Activated CD8-positive, alpha-beta T cell treated with anti-CD3 and anti-CD28 coated beads, Interleukin-2, amount 10 ng/mL, durations not matched to agents 7 days and 5 days (primary cell): ENCODE data around the gene ZNF747. TPM values are rescaled to one million over a fixed set of nuclear protein-coding genes. Genes with fewer than 3 reads are reported as not detected.
A peak's percentile ranks its signal among the peaks of the same experiment; 100 is the strongest.
"Not testable (repeated sequence)": the region's sequence is repeated elsewhere in the genome, so short reads cannot be mapped to it uniquely, and the experiment has no call there.

Experiments used
- ATAC-seq: fragments of 150-1000 bp; cut with Tn5 transposase; one replicate; pipeline ENCODE4 v1.10.0; 2021; ENCODE audit warnings: moderate library complexity
- CTCF ChIA-PET: fragments of 350-600 bp; sonication (Branson Sonifier 250); formaldehyde crosslinking; loops from one replicate; lab custom pipeline; 2021; ENCODE audit warnings: antibody characterized with exemption; lab: Charles Lee
- POLR2A ChIA-PET: fragments of 350-600 bp; sonication (Branson Sonifier 250); formaldehyde crosslinking; loops from one replicate; lab custom pipeline; 2021; ENCODE audit warnings: antibody characterized with exemption; lab: Charles Lee
- DNase-seq: peaks from one replicate; pipeline ENCODE4 v3.0.0-alpha.2; 2020
- H3K27ac Mint-ChIP-seq: one replicate; pipeline ENCODE4 v1.8.0; 2021; ENCODE audit warnings: mild to moderate bottlenecking, mixed read lengths
- H3K27me3 Mint-ChIP-seq: one replicate; pipeline ENCODE4 v1.8.0; 2021; ENCODE audit warnings: low read depth, mixed read lengths
- H3K36me3 Mint-ChIP-seq: one replicate; pipeline ENCODE4 v1.8.0; 2021; ENCODE audit warnings: low read depth, mixed read lengths
- H3K4me1 Mint-ChIP-seq: one replicate; pipeline ENCODE4 v1.8.0; 2021; ENCODE audit warnings: low read depth, mixed read lengths
- H3K4me3 Mint-ChIP-seq: one replicate; pipeline ENCODE4 v1.8.0; 2021; ENCODE audit warnings: mild to moderate bottlenecking, mixed read lengths
- H3K9me3 Mint-ChIP-seq: one replicate; pipeline ENCODE4 v1.8.0; 2022; ENCODE audit warnings: mixed read lengths; ENCODE audit not compliant: insufficient read depth
- total RNA-seq, 2 experiments: library from RNA; stranded (reverse); gene quantifications; one replicate each; pipeline ENCODE4 v1.2.3, GENCODE V29; 2021

Gene ZNF747
- total RNA-seq, 2 experiments from 2014 or later: 8.9 to 10.8 TPM

DNA sequence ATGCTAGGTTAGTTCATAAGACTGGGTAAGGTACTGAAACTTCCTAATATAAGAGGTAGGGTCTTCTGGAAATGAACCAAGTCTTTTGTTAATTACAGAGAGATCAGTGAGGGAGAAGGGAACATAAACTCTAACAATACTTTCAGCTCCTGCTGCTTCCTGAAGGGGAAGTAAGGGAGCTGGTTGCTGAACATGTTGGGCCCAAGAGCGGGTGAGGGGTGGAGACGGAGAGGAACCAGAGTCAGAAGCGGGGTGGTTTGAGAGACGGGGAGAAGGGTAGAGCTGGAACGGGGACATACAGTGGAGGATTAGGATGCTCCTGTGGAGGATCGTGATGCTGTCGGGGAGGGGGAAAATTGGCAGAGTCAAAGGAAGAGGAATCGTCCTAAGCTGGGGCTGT, 11.5 kb upstream of the ZNF747 start:
- no peak for ATAC-seq
- no peaks in the 10 kb centered on the region for H3K9me3 Mint-ChIP-seq

DNA sequence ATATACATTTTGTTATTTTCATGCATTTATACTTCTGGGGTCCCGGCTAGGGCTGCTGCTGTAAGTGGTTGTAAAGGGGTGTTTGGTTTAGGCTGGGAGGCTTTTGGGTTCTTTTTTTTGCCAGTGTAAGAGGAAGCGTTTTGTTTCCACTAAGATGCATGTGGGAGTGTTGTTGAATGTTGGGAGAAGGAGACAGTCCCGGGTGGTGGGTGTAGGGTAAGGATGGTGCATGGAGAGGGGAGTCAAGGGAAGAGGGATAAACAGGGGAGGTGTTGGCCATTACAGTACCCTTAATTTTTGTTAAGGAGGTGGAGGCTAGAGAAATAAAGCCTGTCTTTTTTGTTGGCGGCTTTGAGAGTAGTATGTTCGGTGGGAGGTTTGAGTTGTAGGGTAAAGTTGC, 8.4 kb upstream of the ZNF747 start:
- H3K27me3 Mint-ChIP-seq: no peaks in the 10 kb centered on the region
- H3K36me3 Mint-ChIP-seq: no peaks in the 10 kb centered on the region
- no peaks in the 10 kb centered on the region for H3K9me3 Mint-ChIP-seq
- CTCF ChIA-PET: interaction anchor here (1.1 to 1.2 kb wide), 2 partner anchors 8 to 15 kb away, joined by 4 to 7 read pairs; partner anchors contain the start of genes ZNF747 and ZNF764
- H3K27ac Mint-ChIP-seq: no peak overlapping the region
- H3K4me1 Mint-ChIP-seq: peaks cover 3% of the 10 kb centered on the region
- H3K4me3 Mint-ChIP-seq: no peak overlapping the region
- POLR2A ChIA-PET: interaction anchor here (1.4 to 1.9 kb wide), 2 partner anchors 9 to 15 kb away, joined by 4 to 5 read pairs; partner anchors contain the start of gene ZNF747
- ATAC-seq: no peak
- no peak for DNase-seq

More for the DNA sequence above, 11.5 kb upstream of the ZNF747 start:
- CTCF ChIA-PET: interaction anchor here (1.9 kb wide), 1 partner anchor 11 kb away, joined by 5 read pairs; no protein-coding TSS in a partner anchor
- POLR2A ChIA-PET: interaction anchor here (0.9 to 1.0 kb wide), 3 partner anchors 10 to 23 kb away, joined by 3 read pairs; partner anchors contain the start of gene ZNF747
- no peaks in the 10 kb centered on the region for H3K27me3 Mint-ChIP-seq
- peaks cover 12% of the 10 kb centered on the region for H3K4me1 Mint-ChIP-seq
- H3K36me3 Mint-ChIP-seq: no peaks in the 10 kb centered on the region
- no peak overlapping the region for H3K27ac Mint-ChIP-seq
- no peak overlapping the region for H3K4me3 Mint-ChIP-seq
- no peak for DNase-seq

- no peaks in the 10 kb centered on the region for H3K9me3 Mint-ChIP-seq
- H3K27ac Mint-ChIP-seq: no peak overlapping the region
- POLR2A ChIA-PET: interaction anchor here (1.1 kb wide), 1 partner anchor 30 kb away, joined by 5 read pairs; the partner anchor contains the start of gene ZNF688
- peaks cover 12% of the 10 kb centered on the region for H3K36me3 Mint-ChIP-seq
- DNase-seq: no peak
- no peaks in the 10 kb centered on the region for H3K27me3 Mint-ChIP-seq
- H3K4me3 Mint-ChIP-seq: no peak overlapping the region
- peaks cover 16% of the 10 kb centered on the region for H3K4me1 Mint-ChIP-seq
- CTCF ChIA-PET: no interaction called here
- no peak for ATAC-seq
Measured at GRCh38 chr16:30541502-30542329, 7.1 kb upstream of the ZNF747 start.

- H3K9me3 Mint-ChIP-seq, H3K4me3 Mint-ChIP-seq, DNase-seq, H3K27me3 Mint-ChIP-seq, POLR2A ChIA-PET, H3K27ac Mint-ChIP-seq, ATAC-seq: not testable (repeated sequence)
- H3K36me3 Mint-ChIP-seq: peaks cover 15% of the 10 kb centered on the region
- CTCF ChIA-PET: interaction anchor here (0.6 kb wide), 1 partner anchor 74 kb away, joined by 4 read pairs; no protein-coding TSS in a partner anchor
- peaks cover 23% of the 10 kb centered on the region for H3K4me1 Mint-ChIP-seq
Measured at GRCh38 chr16:30540916-30541464, 6.3 kb upstream of the ZNF747 start.

DNA sequence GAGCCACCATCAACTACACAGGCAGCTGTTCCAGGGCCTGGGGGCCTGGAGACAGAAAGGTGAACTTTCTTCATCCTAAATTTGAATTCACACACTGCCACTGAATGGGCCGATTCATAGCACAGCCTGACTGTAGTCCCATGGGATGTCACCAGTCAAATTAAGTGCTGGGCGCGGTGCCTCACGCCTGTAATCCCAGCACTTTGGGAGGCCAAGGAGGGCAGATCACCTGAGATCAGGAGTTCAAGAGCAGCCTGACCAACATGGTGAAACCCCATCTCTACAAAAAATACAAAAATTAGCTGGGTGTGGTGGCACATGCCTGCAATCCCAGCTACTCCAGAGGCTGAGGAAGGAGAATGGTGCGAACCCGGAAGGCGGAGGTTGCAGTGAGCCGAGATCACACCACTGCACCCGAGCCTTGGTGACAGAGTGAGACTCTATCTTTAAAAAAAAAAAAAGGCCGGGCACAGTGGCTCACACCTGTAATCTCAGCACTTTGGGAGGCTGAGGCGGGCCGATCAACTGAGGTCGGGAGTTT, 5.4 kb upstream of the ZNF747 start:
- H3K36me3 Mint-ChIP-seq: peaks cover 15% of the 10 kb centered on the region
- H3K27ac Mint-ChIP-seq, CTCF ChIA-PET, ATAC-seq, H3K9me3 Mint-ChIP-seq, H3K4me3 Mint-ChIP-seq, H3K27me3 Mint-ChIP-seq, DNase-seq: not testable (repeated sequence)
- peaks cover 26% of the 10 kb centered on the region for H3K4me1 Mint-ChIP-seq
- POLR2A ChIA-PET: interaction anchor here (0.6 kb wide), 1 partner anchor 1716 kb away, joined by 4 read pairs; no protein-coding TSS in a partner anchor

DNA sequence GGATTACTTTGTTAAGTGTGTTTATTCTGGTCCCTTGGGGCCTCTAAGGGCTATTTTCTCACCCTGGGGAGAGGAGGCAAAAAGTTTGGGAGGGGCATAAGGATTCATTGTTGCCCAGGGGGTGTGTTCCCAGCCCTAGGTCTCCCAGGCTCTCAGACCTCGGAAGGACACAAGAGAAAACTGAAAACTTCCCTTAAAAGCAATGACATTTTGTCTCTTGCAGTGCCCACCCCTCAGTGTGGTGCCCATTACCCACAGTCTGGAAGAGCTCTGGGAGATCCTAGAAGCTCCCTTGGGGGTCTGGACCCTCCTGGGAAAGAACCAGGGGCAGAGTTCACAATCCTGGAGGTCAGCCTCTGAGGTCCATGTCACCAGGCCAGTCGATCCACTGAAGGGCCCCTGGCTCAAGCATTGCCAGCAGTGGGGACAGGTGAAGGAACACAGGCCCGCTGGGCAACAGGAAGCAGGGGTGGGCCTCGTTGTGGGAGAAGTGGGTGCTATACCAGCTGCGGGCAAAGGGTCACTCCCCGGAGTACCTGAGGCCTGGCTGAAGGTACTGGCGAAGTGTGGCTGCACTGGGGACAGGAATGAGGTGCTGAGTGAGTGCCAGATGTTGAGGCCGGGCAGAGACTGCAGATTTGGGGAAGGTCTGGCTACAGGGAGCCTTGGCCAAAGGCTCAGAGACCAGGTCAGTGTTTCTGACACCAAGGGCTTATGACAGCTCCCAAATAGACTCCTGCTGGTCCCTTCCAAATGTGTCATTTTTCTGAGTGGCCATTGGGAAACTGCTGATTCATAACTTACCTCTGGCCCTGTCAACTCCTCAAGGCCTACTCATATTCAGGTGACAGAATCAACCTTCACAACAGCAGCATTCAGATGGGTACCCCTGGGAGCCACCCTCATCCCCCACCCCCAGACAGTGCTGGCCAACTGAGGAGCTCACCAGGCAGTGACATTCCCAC, 4.6 kb upstream of the ZNF747 start:
- H3K36me3 Mint-ChIP-seq: peaks cover 15% of the 10 kb centered on the region
- H3K27me3 Mint-ChIP-seq: no peaks in the 10 kb centered on the region
- H3K4me1 Mint-ChIP-seq: peaks cover 26% of the 10 kb centered on the region
- H3K27ac Mint-ChIP-seq: no peak overlapping the region
- no peak overlapping the region for H3K4me3 Mint-ChIP-seq
- POLR2A ChIA-PET: interaction anchor here (0.6 kb wide), 1 partner anchor 1715 kb away, joined by 4 read pairs; no protein-coding TSS in a partner anchor
- no peaks in the 10 kb centered on the region for H3K9me3 Mint-ChIP-seq
- ATAC-seq (no peak), DNase-seq (no peak)
- CTCF ChIA-PET: no interaction called here

- peak overlapping the region; percentile 95 for H3K27ac Mint-ChIP-seq
- POLR2A ChIA-PET: interaction anchor here (1.1 to 4.3 kb wide), 12 partner anchors 9 to 119 kb away, joined by 3 to 80 read pairs (median 14); partner anchors contain the start of genes ITGAL, PRR14, ZNF688 and ZNF689
- H3K27me3 Mint-ChIP-seq, H3K9me3 Mint-ChIP-seq, DNase-seq, ATAC-seq: not testable (repeated sequence)
- peaks cover 32% of the 10 kb centered on the region for H3K4me1 Mint-ChIP-seq
- CTCF ChIA-PET: interaction anchor here (0.9 to 4.5 kb wide), 29 partner anchors 9 to 157 kb away, joined by 3 to 76 read pairs (median 6); partner anchors contain the start of genes DCTPP1, SEPTIN1, ZNF688 and ZNF764
- H3K4me3 Mint-ChIP-seq: peak overlapping the region; percentile 85
- peaks cover 22% of the 10 kb centered on the region for H3K36me3 Mint-ChIP-seq
Measured at GRCh38 chr16:30536391-30537024, 1.9 kb upstream of the ZNF747 start.

GRCh38 chr16:30535777-30536190, 1.1 kb upstream of the ZNF747 start:
- ChIA-PET CTCF (interaction anchor here (0.7 to 4.5 kb wide), 37 partner anchors 8 to 406 kb away, joined by 3 to 76 read pairs (median 6); partner anchors contain the start of genes DCTPP1, PRR14, SEPTIN1 and ZNF688), POLR2A (interaction anchor here (0.7 to 4.3 kb wide), 30 partner anchors 8 to 161 kb away, joined by 3 to 80 read pairs (median 5); partner anchors contain the start of genes DCTPP1, ITGAL, PRR14 and ZNF688)
- H3K27ac Mint-ChIP-seq: peak overlapping the region; percentile 95
- ATAC-seq (peak; percentile 69), DNase-seq (peak; percentile 79)
- H3K36me3 Mint-ChIP-seq: peaks cover 28% of the 10 kb centered on the region
- H3K4me3 Mint-ChIP-seq: peak overlapping the region; percentile 85
- no peaks in the 10 kb centered on the region for H3K27me3 Mint-ChIP-seq
- peaks cover 34% of the 10 kb centered on the region for H3K4me1 Mint-ChIP-seq
- no peaks in the 10 kb centered on the region for H3K9me3 Mint-ChIP-seq

DNA sequence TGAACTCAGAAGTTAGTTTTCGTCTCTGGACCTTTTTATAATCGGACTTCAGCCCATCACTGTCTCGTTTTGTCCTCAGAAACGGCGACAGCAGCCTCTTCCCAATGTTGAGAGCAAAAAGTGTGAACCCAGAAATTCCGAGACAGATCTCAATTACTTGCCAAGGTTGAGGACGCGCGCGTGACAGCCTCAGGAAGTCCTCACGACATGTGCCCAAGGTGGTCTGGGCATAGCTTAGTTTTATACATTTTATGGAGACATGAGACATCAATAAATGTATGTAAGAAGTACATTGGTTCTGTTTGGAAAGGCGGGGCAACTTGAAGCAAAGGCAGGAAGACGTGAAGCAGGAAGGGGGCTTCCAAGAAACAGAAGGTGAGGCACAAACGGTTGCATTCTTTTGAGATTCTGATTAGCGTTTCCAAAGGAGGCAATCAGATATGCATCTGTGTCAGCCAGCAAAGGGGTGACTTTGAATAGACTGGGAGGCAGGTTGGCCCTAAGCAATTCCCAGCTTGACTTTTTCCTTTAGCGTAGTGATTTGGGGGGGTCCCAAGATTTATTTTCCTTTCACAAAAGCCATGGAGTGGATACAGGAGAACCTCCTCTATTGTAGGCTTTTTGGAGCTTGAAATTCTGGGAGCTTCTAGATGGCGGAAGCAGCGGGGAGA, 583 bp upstream of the ZNF747 start:
- H3K27me3 Mint-ChIP-seq: no peaks in the 10 kb centered on the region
- peaks cover 30% of the 10 kb centered on the region for H3K36me3 Mint-ChIP-seq
- CTCF ChIA-PET: interaction anchor here (0.7 to 4.5 kb wide), 42 partner anchors 8 to 406 kb away, joined by 3 to 76 read pairs (median 5); partner anchors contain the start of genes DCTPP1, PRR14, SEPTIN1 and ZNF688
- H3K27ac Mint-ChIP-seq: peak overlapping the region; percentile 95
- ATAC-seq (peak; percentile 30), DNase-seq (no peak)
- no peaks in the 10 kb centered on the region for H3K9me3 Mint-ChIP-seq
- H3K4me3 Mint-ChIP-seq: peak overlapping the region; percentile 85
- POLR2A ChIA-PET: interaction anchor here (0.7 to 4.3 kb wide), 37 partner anchors 8 to 162 kb away, joined by 3 to 80 read pairs (median 5); partner anchors contain the start of genes DCTPP1, ITGAL, PRR14 and ZNF688
- H3K4me1 Mint-ChIP-seq: peaks cover 38% of the 10 kb centered on the region
